Sigmoid colon (tissue), 7 donors: ENCODE data around the gene PI4KA. TPM values are rescaled to one million over a fixed set of nuclear protein-coding genes. Genes with fewer than 3 reads are reported as not detected.
"Not testable (repeated sequence)": the region's sequence is repeated elsewhere in the genome, so short reads cannot be mapped to it uniquely, and the experiment has no call there.

ENCODE experiments used
- DNase-seq: peaks from one replicate; pipeline ENCODE4 v3.0.0-alpha.2; 2019
- H3K27ac ChIP-seq, 4 donors: fragments of 200-600 bp; sonication (generic); one replicate each; pipeline ENCODE4 v1.5.1; 2016 to 2019; ENCODE audit warnings: mild to moderate bottlenecking in 1 of 4
- H3K27me3 ChIP-seq, 3 donors: fragments of 200-600 bp; sonication (generic); one replicate each; pipeline ENCODE4 v1.5.1; 2019; ENCODE audit warnings: mild to moderate bottlenecking in 1 of 3
- H3K36me3 ChIP-seq, 4 donors: fragments of 200-600 bp; sonication (generic); one replicate each; pipeline ENCODE4 v1.5.1; 2016 to 2019
- H3K4me1 ChIP-seq, 4 donors: fragments of 200-600 bp; sonication (generic); one replicate each; pipeline ENCODE4 v1.5.1; 2017 to 2019
- H3K4me3 ChIP-seq, 4 donors: fragments of 200-600 bp; sonication (generic); one replicate each; pipeline ENCODE4 v1.5.1; 2017 to 2019; ENCODE audit warnings: mild to moderate bottlenecking in 2 of 4, moderate library complexity in 1 of 4
- H3K9me3 ChIP-seq, 4 donors: fragments of 200-600 bp in 3 of 4; sonication (generic) in 3 of 4; one replicate each; pipeline versions ENCODE4 v1.5.1 to v1.6.1; 2013 to 2019
- CTCF ChIP-seq, 4 experiments: fragments of 450-650 bp in 3 of 4; fragments of 200-600 bp in 1 of 4; IDR thresholded peaks; one replicate each; pipeline ENCODE4 v1.5.1; 2016 to 2019; ENCODE audit warnings: antibody characterized with exemption in 4 of 4, mild to moderate bottlenecking in 3 of 4, moderate library complexity in 2 of 4
- EP300 ChIP-seq, 4 donors: sonication (generic); formaldehyde crosslinking; IDR thresholded peaks; one replicate each; pipeline ENCODE4 v1.6.1; 2017; ENCODE audit warnings: antibody characterized with exemption in 4 of 4
- POLR2A ChIP-seq, 2 donors: fragments of 450-650 bp; IDR thresholded peaks; one replicate each; pipeline ENCODE4 v1.6.1; 2016; ENCODE audit warnings: antibody characterized with exemption in 2 of 2, mild to moderate bottlenecking in 2 of 2, moderate library complexity in 2 of 2
- POLR2AphosphoS5 ChIP-seq, 4 donors: sonication (generic); formaldehyde crosslinking; IDR thresholded peaks; one replicate each; pipeline ENCODE4 v1.6.1; 2017; ENCODE audit warnings: antibody characterized with exemption in 4 of 4
- WGBS, 2 donors: extraction: QIAGEN DNeasy Blood & Tissue Kit; methylation state at CpG; one replicate each; pipeline ENCODE4 v1.1.7; 2013; 5-methylcytosine and 5-hydroxymethylcytosine counted together
- intact Hi-C: fragments of 100-400 bp; cut with DNase I; formaldehyde crosslinking; loops from one replicate; pipeline ENCODE4 v1.15.1; 2023
- polyA plus RNA-seq, 3 donors: library from polyadenylated mRNA; stranded (reverse); fragments of 200-250 nt; gene quantifications; one replicate each; pipeline ENCODE4 v1.2.3, GENCODE V29; 2013
- total RNA-seq, 4 donors: library from RNA; depleted of rRNA; stranded (reverse); fragments of >200 nt; gene quantifications; one replicate each; pipeline ENCODE4 v1.1.0, GENCODE V29; 2016
- donor health status: healthy with polysubstance abuse.
- donor health status: Bipolar disorder and iron deficiency.
- donor health status: healthy.

The PI4KA gene
- total and polyA plus RNA-seq, 7 donors, result 26.1 to 137 (median 63.5) TPM

DNA sequence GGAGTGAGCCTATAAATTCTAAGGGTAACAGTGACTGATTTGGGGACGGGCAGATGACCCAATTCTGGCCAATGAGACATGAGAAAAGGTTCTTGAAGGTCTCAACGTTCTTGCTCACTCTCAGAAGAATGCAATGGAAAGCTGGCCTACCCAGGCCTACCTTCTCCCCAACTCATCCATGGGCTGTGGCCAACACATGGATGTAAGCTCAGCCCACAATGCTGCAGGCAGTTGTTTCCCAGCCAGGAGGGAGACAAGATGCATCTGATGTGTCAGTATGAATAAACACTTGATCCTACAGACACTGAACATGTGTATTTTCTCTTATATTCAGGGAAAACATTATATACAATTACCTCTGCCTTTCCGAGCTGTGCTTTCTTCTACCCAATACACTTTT lies 24.4 kb downstream of the PI4KA start:
- no peaks in the 10 kb centered on the region for H3K27me3 ChIP-seq
- no peak overlapping the region for H3K4me3 ChIP-seq
- TF ChIP-seq POLR2AphosphoS5 (IDR thresholded peaks at IDR 0.05), result no peak
- TF ChIP-seq EP300 (IDR thresholded peaks at IDR 0.05), result no peak
- TF ChIP-seq POLR2A (IDR thresholded peaks at IDR 0.05), result no peak
- no peak for TF ChIP-seq CTCF (IDR thresholded peaks at IDR 0.05)
- 84 to 91% methylated on average over 3 of the region's 3 CpGs for WGBS, 2 donors
- intact Hi-C loops, result no loop called here
- peaks cover 0 to 3% (median 1%) of the 10 kb centered on the region in 4 donors for H3K4me1 ChIP-seq
- peaks cover 14 to 49% (median 25%) of the 10 kb centered on the region in 4 donors for H3K36me3 ChIP-seq
- no peak overlapping the region for H3K27ac ChIP-seq
- H3K9me3 ChIP-seq, result no peaks in the 10 kb centered on the region
- no peak for DNase-seq

GRCh38 chr22:20833225-20833665 lies 25.4 kb downstream of the PI4KA start:
- no peak for TF ChIP-seq CTCF (IDR thresholded peaks at IDR 0.05)
- no peak for TF ChIP-seq POLR2A (IDR thresholded peaks at IDR 0.05)
- no peak for TF ChIP-seq POLR2AphosphoS5 (IDR thresholded peaks at IDR 0.05)
- TF ChIP-seq EP300 (IDR thresholded peaks at IDR 0.05), result no peak
- DNase-seq, result no peak
- no peaks in the 10 kb centered on the region for H3K27me3 ChIP-seq
- H3K36me3 ChIP-seq, result peaks cover 14 to 59% (median 25%) of the 10 kb centered on the region in 4 donors
- intact Hi-C loops, result no loop called here
- H3K4me3 ChIP-seq, result no peak overlapping the region
- peaks cover 0 to 3% (median 1%) of the 10 kb centered on the region in 4 donors for H3K4me1 ChIP-seq
- H3K9me3 ChIP-seq, result no peaks in the 10 kb centered on the region
- H3K27ac ChIP-seq, result no peak overlapping the region
- 97 to 98% methylated on average over 6 of the region's 6 CpGs for WGBS, 2 donors

GRCh38 chr22:20829491-20830134 lies 29.0 kb downstream of the PI4KA start:
- Histone ChIP-seq H3K4me3 (no peak overlapping the region), H3K4me1 (no peaks in the 10 kb centered on the region), H3K36me3 (peaks cover 14 to 83% (median 25%) of the 10 kb centered on the region in 4 donors), H3K9me3 (no peaks in the 10 kb centered on the region), H3K27me3 (no peaks in the 10 kb centered on the region), H3K27ac (no peak overlapping the region)
- 88 to 93% methylated on average over 3 of the region's 3 CpGs for WGBS, 2 donors
- TF ChIP-seq EP300 (IDR thresholded peaks at IDR 0.05) (no peak), CTCF (IDR thresholded peaks at IDR 0.05) (no peak), POLR2AphosphoS5 (IDR thresholded peaks at IDR 0.05) (no peak)
- no peak for DNase-seq
- intact Hi-C loops, result no loop called here

DNA sequence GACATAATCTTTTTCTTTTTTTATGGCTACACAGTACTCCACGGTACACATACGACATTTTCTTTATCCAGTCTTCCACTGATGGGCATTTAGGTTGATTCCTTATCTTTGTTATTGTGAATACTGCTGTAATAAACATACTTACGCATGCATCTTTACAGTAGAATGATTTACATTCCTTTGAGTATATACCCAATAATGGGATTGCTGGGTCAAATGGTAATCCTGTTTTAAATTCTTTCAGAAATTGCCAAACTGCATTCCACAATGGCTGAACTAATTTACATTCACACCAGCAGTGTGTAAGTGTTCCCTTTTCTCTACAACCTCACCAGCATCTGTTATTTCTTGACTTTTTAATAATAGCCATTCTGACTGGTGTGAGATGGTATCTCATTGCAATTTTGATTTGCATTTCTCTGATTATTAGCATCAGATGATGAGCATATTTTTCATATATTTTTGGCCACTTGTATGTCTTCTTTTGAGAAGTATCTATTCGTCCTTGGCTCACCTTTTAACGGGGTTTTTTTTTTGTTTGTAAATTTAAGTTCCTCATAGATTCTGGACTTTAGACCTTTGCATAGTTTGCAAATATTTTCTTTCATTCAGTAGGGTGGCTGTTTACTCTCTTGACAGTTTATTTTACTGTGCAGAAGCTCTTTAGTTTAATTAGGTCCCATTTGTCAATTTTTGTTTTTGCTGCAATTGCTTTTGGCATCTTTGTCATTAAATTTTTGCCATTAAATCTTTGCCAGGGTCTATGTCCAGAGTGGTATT lies 32.0 kb downstream of the PI4KA start:
- intact Hi-C loops, H3K9me3 ChIP-seq, H3K27me3 ChIP-seq, H3K27ac ChIP-seq, DNase-seq, H3K4me1 ChIP-seq, H3K4me3 ChIP-seq: not testable (repeated sequence)
- H3K36me3 ChIP-seq, result peaks cover 0 to 84% (median 20%) of the 10 kb centered on the region in 4 donors
- 65 to 89% methylated on average over 5 of the region's 5 CpGs for WGBS, 2 donors

GRCh38 chr22:20825624-20826023 lies 33.0 kb downstream of the PI4KA start:
- Histone ChIP-seq H3K4me1 (no peaks in the 10 kb centered on the region), H3K27ac (no peak overlapping the region), H3K9me3 (no peaks in the 10 kb centered on the region), H3K27me3 (no peaks in the 10 kb centered on the region), H3K4me3 (no peak overlapping the region), H3K36me3 (peaks cover 0 to 84% (median 18%) of the 10 kb centered on the region in 4 donors)
- intact Hi-C loops, result no loop called here
- no peak for TF ChIP-seq CTCF (IDR thresholded peaks at IDR 0.05)
- TF ChIP-seq POLR2A (IDR thresholded peaks at IDR 0.05), result no peak
- TF ChIP-seq POLR2AphosphoS5 (IDR thresholded peaks at IDR 0.05), result no peak
- no peak for TF ChIP-seq EP300 (IDR thresholded peaks at IDR 0.05)
- 93 to 95% methylated on average over 6 of the region's 6 CpGs for WGBS, 2 donors
- no peak for DNase-seq

- intact Hi-C loops, DNase-seq: not testable (repeated sequence)
- peaks cover 0 to 84% (median 15%) of the 10 kb centered on the region in 4 donors for H3K36me3 ChIP-seq
Measured at GRCh38 chr22:20825216-20825615, 33.4 kb downstream of the PI4KA start.

More at GRCh38 chr22:20825216-20825615, 33.4 kb downstream of the PI4KA start:
- H3K27me3 ChIP-seq, H3K4me3 ChIP-seq, H3K4me1 ChIP-seq, H3K27ac ChIP-seq, H3K9me3 ChIP-seq: not testable (repeated sequence)
- WGBS, 2 donors, result 97% methylated on average over 4 of the region's 4 CpGs
